Osteoblast (primary cell): ENCODE data around the gene KRTAP10-11. TPM values are rescaled to one million over a fixed set of nuclear protein-coding genes. Genes with fewer than 3 reads are reported as not detected.
"Not testable (repeated sequence)": the region's sequence is repeated elsewhere in the genome, so short reads cannot be mapped to it uniquely, and the experiment has no call there.

ENCODE experiments used
- DNase-seq: peaks from one replicate; pipeline ENCODE4 v3.0.0; 2011; ENCODE audit warnings: low spot score, mixed read lengths; ENCODE audit not compliant: insufficient read length; ENCODE audit errors: missing footprints
- H2AFZ ChIP-seq: 2 replicates; pipeline ENCODE4 v1.6.0; 2011; ENCODE audit warnings: mild to moderate bottlenecking, low read length
- H3K27ac ChIP-seq: 2 replicates; pipeline ENCODE4 v1.5.1; 2011; ENCODE audit warnings: mild to moderate bottlenecking, low read depth, low read length, moderate library complexity
- H3K27me3 ChIP-seq: 2 replicates; pipeline ENCODE4 v1.6.0; 2012; ENCODE audit warnings: mild to moderate bottlenecking, control low read depth, inconsistent platforms, low read length, moderate library complexity; ENCODE audit not compliant: insufficient read depth
- H3K36me3 ChIP-seq: 2 replicates; pipeline ENCODE4 v1.5.1; 2011; ENCODE audit warnings: mild to moderate bottlenecking, low read length, control low read depth, moderate library complexity; ENCODE audit not compliant: insufficient read depth
- H3K4me1 ChIP-seq: 2 replicates; pipeline ENCODE4 v1.5.1; 2011; ENCODE audit warnings: mild to moderate bottlenecking, low read length, control low read depth, moderate library complexity; ENCODE audit not compliant: insufficient read depth
- H3K4me2 ChIP-seq: 2 replicates; pipeline ENCODE4 v1.6.0; 2011; ENCODE audit warnings: mild to moderate bottlenecking, low read length; ENCODE audit not compliant: insufficient read depth
- H3K4me3 ChIP-seq: fragments of 200-600 bp; sonication (generic); 3 replicates; pipeline ENCODE4 v1.5.1; 2012; ENCODE audit warnings: mild to moderate bottlenecking, low read length, inconsistent platforms; ENCODE audit not compliant: insufficient read depth
- H3K79me2 ChIP-seq: 2 replicates; pipeline ENCODE4 v1.6.0; 2012; ENCODE audit warnings: mild to moderate bottlenecking, low read length, control low read depth, inconsistent platforms; ENCODE audit not compliant: insufficient read depth
- H3K9me3 ChIP-seq: 2 replicates; pipeline ENCODE4 v1.5.1; 2011; ENCODE audit warnings: low read depth, low read length, control low read depth
- H4K20me1 ChIP-seq: 2 replicates; pipeline ENCODE4 v1.6.0; 2012; ENCODE audit warnings: mild to moderate bottlenecking, low read length, control low read depth; ENCODE audit not compliant: insufficient read depth
- total RNA-seq: library from RNA; depleted of rRNA; stranded (reverse); fragments of >200 nt; gene quantifications from 2 replicates; pipeline ENCODE4 v1.2.3, GENCODE V29; 2012
- TF ChIP-seq, protein P1 (sequence below): IDR thresholded peaks from 2 replicates; pipeline ENCODE4 v1.5.1; 2011; ENCODE audit warnings: mild to moderate bottlenecking, low read depth, low read length, moderate library complexity; ENCODE audit errors: extremely low read depth

KRTAP10-11 gene
- total RNA-seq, 1 donor, result not detected

DNA sequence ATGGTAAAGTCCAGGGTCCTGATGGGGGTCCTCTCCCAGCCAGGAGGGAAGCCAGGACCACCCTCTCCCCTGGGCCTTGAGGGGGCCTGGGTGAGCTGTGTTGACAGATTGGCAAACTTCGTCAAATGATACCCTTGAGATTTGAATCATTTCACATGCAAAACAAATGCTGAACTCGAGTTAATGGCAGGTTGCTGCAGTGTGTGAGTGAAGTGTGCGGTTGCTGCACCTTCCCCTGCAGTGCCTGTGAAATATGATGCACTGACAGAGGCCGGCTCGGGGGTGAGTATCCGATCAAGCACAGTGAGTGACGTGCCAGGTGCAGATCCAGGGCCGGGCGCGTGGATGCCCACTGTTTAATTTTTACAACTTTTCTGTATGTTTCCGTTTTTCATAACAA is 41.5 kb downstream of the KRTAP10-11 start:
- H3K4me1 ChIP-seq, result no peaks in the 10 kb centered on the region
- H4K20me1 ChIP-seq, result no peaks in the 10 kb centered on the region
- no peak overlapping the region for H2AFZ ChIP-seq
- no peak overlapping the region for H3K4me2 ChIP-seq
- no peak overlapping the region for H3K27ac ChIP-seq
- H3K79me2 ChIP-seq, result no peaks in the 10 kb centered on the region
- TF ChIP-seq, protein P1, sequence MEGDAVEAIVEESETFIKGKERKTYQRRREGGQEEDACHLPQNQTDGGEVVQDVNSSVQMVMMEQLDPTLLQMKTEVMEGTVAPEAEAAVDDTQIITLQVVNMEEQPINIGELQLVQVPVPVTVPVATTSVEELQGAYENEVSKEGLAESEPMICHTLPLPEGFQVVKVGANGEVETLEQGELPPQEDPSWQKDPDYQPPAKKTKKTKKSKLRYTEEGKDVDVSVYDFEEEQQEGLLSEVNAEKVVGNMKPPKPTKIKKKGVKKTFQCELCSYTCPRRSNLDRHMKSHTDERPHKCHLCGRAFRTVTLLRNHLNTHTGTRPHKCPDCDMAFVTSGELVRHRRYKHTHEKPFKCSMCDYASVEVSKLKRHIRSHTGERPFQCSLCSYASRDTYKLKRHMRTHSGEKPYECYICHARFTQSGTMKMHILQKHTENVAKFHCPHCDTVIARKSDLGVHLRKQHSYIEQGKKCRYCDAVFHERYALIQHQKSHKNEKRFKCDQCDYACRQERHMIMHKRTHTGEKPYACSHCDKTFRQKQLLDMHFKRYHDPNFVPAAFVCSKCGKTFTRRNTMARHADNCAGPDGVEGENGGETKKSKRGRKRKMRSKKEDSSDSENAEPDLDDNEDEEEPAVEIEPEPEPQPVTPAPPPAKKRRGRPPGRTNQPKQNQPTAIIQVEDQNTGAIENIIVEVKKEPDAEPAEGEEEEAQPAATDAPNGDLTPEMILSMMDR, result no peak
- H3K27me3 ChIP-seq, result peaks cover 18% of the 10 kb centered on the region
- no peak for DNase-seq
- no peaks in the 10 kb centered on the region for H3K9me3 ChIP-seq
- H3K4me3 ChIP-seq, result no peak overlapping the region
- no peaks in the 10 kb centered on the region for H3K36me3 ChIP-seq

DNA sequence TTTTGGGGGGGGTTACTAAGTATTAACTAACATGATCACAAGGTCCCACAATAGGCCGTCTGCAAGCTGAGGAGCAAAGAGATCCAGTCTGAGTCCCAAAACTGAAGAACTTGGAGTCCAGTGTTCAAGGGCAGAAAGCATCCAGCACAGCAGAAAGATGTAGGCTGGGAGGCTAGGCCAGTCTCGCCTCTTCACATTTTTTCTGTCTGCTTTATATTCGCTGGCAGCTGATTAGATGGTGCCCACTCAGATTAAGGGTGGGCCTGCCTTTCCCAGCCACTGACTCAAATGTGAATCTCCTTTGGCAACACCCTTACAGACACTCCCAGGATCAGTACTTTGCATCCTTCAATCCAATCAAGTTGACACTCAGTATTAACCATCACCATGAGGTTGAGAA is 43.5 kb downstream of the KRTAP10-11 start:
- H4K20me1 ChIP-seq, H3K36me3 ChIP-seq, DNase-seq, H3K4me2 ChIP-seq, H2AFZ ChIP-seq, H3K4me1 ChIP-seq, H3K9me3 ChIP-seq, H3K4me3 ChIP-seq, H3K79me2 ChIP-seq, H3K27ac ChIP-seq: not testable (repeated sequence)
- H3K27me3 ChIP-seq, result peaks cover 18% of the 10 kb centered on the region

DNA sequence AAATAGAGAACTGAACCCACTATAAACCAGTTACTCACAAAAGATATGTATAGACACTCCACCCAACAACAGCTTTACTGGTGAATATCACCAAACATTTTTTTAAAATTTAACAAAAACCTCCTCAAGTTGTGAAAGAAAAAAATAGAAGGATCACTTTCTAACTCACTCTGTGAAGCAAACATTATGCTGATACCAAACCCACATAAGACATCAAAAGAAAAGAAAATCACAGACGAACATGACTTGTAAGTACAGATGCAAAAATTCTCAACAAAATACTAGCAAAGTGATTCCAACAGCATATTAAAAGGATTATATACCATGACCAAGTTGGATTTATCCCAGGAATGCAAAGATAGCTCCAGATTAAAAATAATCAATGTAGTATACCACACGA is 45.5 kb downstream of the KRTAP10-11 start:
- Histone ChIP-seq H4K20me1 (no peaks in the 10 kb centered on the region), H3K4me3 (no peak overlapping the region), H2AFZ (no peak overlapping the region), H3K27me3 (peaks cover 26% of the 10 kb centered on the region), H3K4me1 (no peaks in the 10 kb centered on the region), H3K36me3 (no peaks in the 10 kb centered on the region), H3K9me3 (no peaks in the 10 kb centered on the region), H3K79me2 (no peaks in the 10 kb centered on the region), H3K27ac (no peak overlapping the region), H3K4me2 (no peak overlapping the region)
- TF ChIP-seq, protein P1, result no peak
- DNase-seq, result no peak

DNA sequence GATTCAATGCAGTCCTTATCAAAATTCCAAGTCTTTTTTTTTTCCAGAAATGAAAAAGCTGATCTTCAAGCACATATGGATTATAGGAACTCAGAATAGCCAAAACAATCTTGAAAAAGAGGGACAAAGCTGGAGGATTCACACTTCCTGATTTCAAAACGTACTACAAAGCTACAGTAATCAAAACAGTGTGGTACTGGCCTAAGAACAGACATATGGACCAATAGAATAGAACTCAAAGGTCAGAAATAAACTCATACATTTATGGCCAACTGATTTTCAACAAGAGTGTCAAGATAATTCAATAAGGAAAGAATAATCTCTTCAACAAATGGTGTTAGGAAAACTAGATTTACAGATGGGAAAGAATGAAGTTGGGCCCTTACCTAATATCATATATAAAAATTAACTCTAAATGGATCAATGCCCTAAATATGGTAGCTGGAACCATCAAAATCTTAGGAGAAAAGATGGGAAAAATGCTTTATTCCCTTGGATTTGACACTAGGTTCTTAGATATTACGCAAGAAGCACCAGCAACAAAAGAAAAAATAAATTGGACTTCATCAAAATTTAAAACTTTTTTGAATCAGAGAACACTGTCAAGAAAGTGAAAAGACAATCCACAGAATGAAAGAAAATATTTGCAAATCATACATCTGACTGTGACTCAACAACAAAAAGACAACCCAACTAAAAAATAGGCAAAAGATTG is 46.7 kb downstream of the KRTAP10-11 start:
- TF ChIP-seq, protein P1, result no peak
- Histone ChIP-seq H4K20me1 (no peaks in the 10 kb centered on the region), H3K4me2 (no peak overlapping the region)

More for the DNA sequence above, 46.7 kb downstream of the KRTAP10-11 start:
- Histone ChIP-seq H3K36me3 (no peaks in the 10 kb centered on the region), H2AFZ (no peak overlapping the region), H3K79me2 (no peaks in the 10 kb centered on the region), H3K27me3 (peaks cover 23% of the 10 kb centered on the region), H3K27ac (no peak overlapping the region), H3K4me3 (no peak overlapping the region), H3K4me1 (no peaks in the 10 kb centered on the region), H3K9me3 (no peaks in the 10 kb centered on the region)
- no peak for DNase-seq
